Thymus (tissue), 11 donors: Measurements from ENCODE around the gene AUTS2. TPM values are rescaled to one million over a fixed set of nuclear protein-coding genes. Genes with fewer than 3 reads are reported as not detected.

ENCODE experiments used
- DNase-seq, 9 donors: peaks; one replicate each; pipeline ENCODE4 v3.0.0-alpha.2; 2013; ENCODE audit warnings: low spot score in 9 of 9, low read depth in 6 of 9, missing footprints in 1 of 9
- H3K27ac ChIP-seq, 2 donors: one replicate each; pipeline ENCODE4 v1.5.1; 2013; ENCODE audit warnings: control low read depth in 1 of 2, low read depth in 1 of 2, low read length in 1 of 2, mild to moderate bottlenecking in 1 of 2, moderate library complexity in 1 of 2
- H3K27me3 ChIP-seq, 2 donors: one replicate each; pipeline ENCODE4 v1.5.1; 2013; ENCODE audit warnings: low read length in 1 of 2; ENCODE audit not compliant: control insufficient read depth in 2 of 2, insufficient read depth in 1 of 2
- H3K36me3 ChIP-seq, 2 donors: one replicate each; pipeline ENCODE4 v1.5.1; 2013; ENCODE audit warnings: low read length in 1 of 2, mild to moderate bottlenecking in 1 of 2, moderate library complexity in 1 of 2; ENCODE audit not compliant: control insufficient read depth in 2 of 2, insufficient read depth in 2 of 2
- H3K4me1 ChIP-seq, 2 donors: one replicate each; pipeline ENCODE4 v1.5.1; 2013; ENCODE audit warnings: low read length in 2 of 2; ENCODE audit not compliant: control insufficient read depth in 2 of 2, insufficient read depth in 2 of 2
- H3K4me3 ChIP-seq, 2 donors: one replicate each; pipeline ENCODE4 v1.5.1; 2013; ENCODE audit warnings: low read length in 2 of 2, control low read depth in 1 of 2, mild to moderate bottlenecking in 1 of 2
- H3K9me3 ChIP-seq, 2 donors: one replicate each; pipeline ENCODE4 v1.5.1; 2013; ENCODE audit warnings: low read length in 1 of 2, mild to moderate bottlenecking in 1 of 2; ENCODE audit not compliant: control insufficient read depth in 2 of 2, insufficient read depth in 1 of 2
- WGBS: extraction: QIAGEN DNeasy Blood & Tissue Kit; methylation state at CpG from one replicate; pipeline ENCODE4 v1.1.7; 2013; 5-methylcytosine and 5-hydroxymethylcytosine counted together
- polyA plus RNA-seq: library from polyadenylated mRNA; stranded (reverse); fragments of 200-250 nt; gene quantifications from one replicate; pipeline ENCODE4 v1.2.3, GENCODE V29; 2013
- total RNA-seq: library from RNA; stranded (reverse); fragments of 120-200 nt; gene quantifications from one replicate; pipeline ENCODE4 v1.2.4, GENCODE V29; 2013
- donor health status: healthy.

Gene AUTS2
- total and polyA plus RNA-seq, 2 donors = 9.2 to 17.1 TPM

- DNase-seq = peak in 3 of 9 donors; percentile 15 to 57 (median 32)
These were observed 1178.4 kb downstream of the AUTS2 start for GRCh38 chr7:70776627-70777101.

GRCh38 chr7:70777251-70777650 lies 1179.0 kb downstream of the AUTS2 start:
- H3K4me3 ChIP-seq = no peak overlapping the region
- H3K27ac ChIP-seq = no peak overlapping the region
- H3K36me3 ChIP-seq = peaks cover 14 to 39% of the 10 kb centered on the region in 2 donors
- H3K4me1 ChIP-seq = peaks cover 17 to 37% of the 10 kb centered on the region in 2 donors
- no peaks in the 10 kb centered on the region for H3K27me3 ChIP-seq
- no peak for DNase-seq
- no peaks in the 10 kb centered on the region for H3K9me3 ChIP-seq

More at GRCh38 chr7:70776627-70777101, 1178.4 kb downstream of the AUTS2 start:
- Histone ChIP-seq H3K36me3 (peaks cover 17 to 38% of the 10 kb centered on the region in 2 donors), H3K4me1 (peaks cover 17 to 37% of the 10 kb centered on the region in 2 donors), H3K4me3 (no peak overlapping the region), H3K27me3 (no peaks in the 10 kb centered on the region), H3K27ac (no peak overlapping the region), H3K9me3 (no peaks in the 10 kb centered on the region)
- WGBS = 20% methylated on average over 7 of the region's 7 CpGs

GRCh38 chr7:70778585-70778984 lies 1180.3 kb downstream of the AUTS2 start:
- WGBS = 11% methylated on average over 3 of the region's 3 CpGs
- DNase-seq = peak in 5 of 9 donors; percentile 12 to 63 (median 30)
- H3K27ac ChIP-seq = no peak overlapping the region
- H3K9me3 ChIP-seq = no peaks in the 10 kb centered on the region
- peaks cover 17 to 37% of the 10 kb centered on the region in 2 donors for H3K4me1 ChIP-seq
- peaks cover 14 to 33% of the 10 kb centered on the region in 2 donors for H3K36me3 ChIP-seq
- no peak overlapping the region for H3K4me3 ChIP-seq
- no peaks in the 10 kb centered on the region for H3K27me3 ChIP-seq

GRCh38 chr7:70779321-70779720 lies 1181.0 kb downstream of the AUTS2 start:
- H3K9me3 ChIP-seq = no peaks in the 10 kb centered on the region
- no peaks in the 10 kb centered on the region for H3K27me3 ChIP-seq
- no peak overlapping the region for H3K27ac ChIP-seq
- peak in 1 of 9 donors; percentile 25 for DNase-seq
- H3K4me3 ChIP-seq = no peak overlapping the region
- peaks cover 8 to 34% of the 10 kb centered on the region in 2 donors for H3K36me3 ChIP-seq
- WGBS = 47% methylated on average over 7 of the region's 7 CpGs
- H3K4me1 ChIP-seq = peaks cover 17 to 37% of the 10 kb centered on the region in 2 donors

- no peak overlapping the region for H3K27ac ChIP-seq
- no peaks in the 10 kb centered on the region for H3K9me3 ChIP-seq
- no peaks in the 10 kb centered on the region for H3K27me3 ChIP-seq
- DNase-seq = no peak
- peaks cover 27 to 56% of the 10 kb centered on the region in 2 donors for H3K36me3 ChIP-seq
- peaks cover 15 to 24% of the 10 kb centered on the region in 2 donors for H3K4me1 ChIP-seq
- no peak overlapping the region for H3K4me3 ChIP-seq
- WGBS = 98% methylated on average over 11 of the region's 11 CpGs
These were observed 1183.6 kb downstream of the AUTS2 start for GRCh38 chr7:70781922-70782311.

- Histone ChIP-seq H3K4me1 (peaks cover 13 to 17% of the 10 kb centered on the region in 2 donors), H3K27me3 (no peaks in the 10 kb centered on the region), H3K36me3 (peaks cover 26 to 61% of the 10 kb centered on the region in 2 donors), H3K27ac (no peak overlapping the region), H3K4me3 (no peak overlapping the region), H3K9me3 (no peaks in the 10 kb centered on the region)
- WGBS = 96% methylated on average over 1 of the region's 1 CpG
- no peak for DNase-seq
These were observed 1184.5 kb downstream of the AUTS2 start for GRCh38 chr7:70782796-70783195.

DNA sequence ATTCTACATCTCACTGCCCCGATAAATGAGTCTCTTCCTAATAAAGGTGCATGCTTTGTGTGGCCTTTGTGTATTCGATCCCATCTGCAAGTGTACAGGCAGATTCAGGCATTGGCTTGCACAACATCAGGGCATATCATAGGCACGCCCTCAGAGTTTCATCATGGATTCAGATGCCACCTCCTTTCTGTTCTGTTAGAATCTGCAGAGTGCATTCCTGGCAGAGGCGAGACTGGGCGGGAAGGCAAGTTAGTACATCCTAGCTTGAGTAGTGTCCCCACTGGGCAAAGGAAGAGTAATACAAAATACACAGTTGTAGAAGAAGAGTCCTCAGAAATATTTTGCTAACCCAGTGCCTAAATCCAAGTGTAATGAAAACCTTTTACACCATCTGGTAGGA lies 1187.2 kb downstream of the AUTS2 start:
- H3K27me3 ChIP-seq = no peaks in the 10 kb centered on the region
- H3K36me3 ChIP-seq = peaks cover 38 to 72% of the 10 kb centered on the region in 2 donors
- no peaks in the 10 kb centered on the region for H3K4me1 ChIP-seq
- DNase-seq = no peak
- peaks cover 0 to 1% of the 10 kb centered on the region in 2 donors for H3K9me3 ChIP-seq
- no peak overlapping the region for H3K4me3 ChIP-seq
- H3K27ac ChIP-seq = no peak overlapping the region
- 98% methylated on average over 5 of the region's 5 CpGs for WGBS

DNA sequence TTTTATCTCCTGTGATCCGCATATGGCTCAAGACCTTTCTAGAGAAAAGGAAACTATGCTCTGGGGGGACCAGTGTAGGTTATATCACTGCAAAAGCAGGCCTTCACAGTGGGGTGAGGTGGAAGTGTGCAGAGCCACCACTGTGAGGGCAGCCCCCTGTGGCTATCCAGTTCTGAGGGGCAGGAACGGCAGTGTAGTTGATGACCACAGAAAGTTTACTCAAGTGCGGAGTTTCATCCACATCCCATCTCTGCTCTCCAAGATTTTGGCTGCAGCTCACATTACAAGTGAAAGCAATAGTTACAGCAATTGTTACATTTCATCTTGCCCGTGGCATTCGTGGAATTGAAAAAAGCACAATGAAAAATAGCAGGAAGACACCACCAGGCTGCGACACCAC lies 1187.8 kb downstream of the AUTS2 start:
- no peaks in the 10 kb centered on the region for H3K27me3 ChIP-seq
- peaks cover 0 to 1% of the 10 kb centered on the region in 2 donors for H3K9me3 ChIP-seq
- no peak overlapping the region for H3K4me3 ChIP-seq
- no peak overlapping the region for H3K27ac ChIP-seq
- peaks cover 42 to 79% of the 10 kb centered on the region in 2 donors for H3K36me3 ChIP-seq
- H3K4me1 ChIP-seq = no peaks in the 10 kb centered on the region
- 95% methylated on average over 6 of the region's 6 CpGs for WGBS
- DNase-seq = no peak

DNA sequence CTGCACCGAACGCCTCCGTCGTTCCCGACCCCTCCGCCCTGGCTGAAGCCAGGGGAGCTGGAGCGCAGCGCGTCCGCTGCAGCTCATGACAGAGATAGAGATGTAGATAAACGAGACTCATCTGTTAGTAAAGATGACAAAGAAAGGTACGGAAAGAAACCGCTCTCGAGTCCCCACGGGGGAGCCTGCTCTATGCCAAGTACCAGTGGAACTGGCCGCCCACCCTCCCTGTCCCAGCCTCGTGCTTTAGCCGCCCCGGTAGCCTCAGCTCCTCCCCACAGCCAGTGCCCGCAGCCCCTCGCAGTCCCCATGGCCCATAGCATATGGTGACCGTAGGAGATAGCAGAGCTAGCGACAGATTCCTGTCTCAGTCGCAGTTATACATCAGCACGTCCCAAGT lies 1189.0 kb downstream of the AUTS2 start:
- Histone ChIP-seq H3K4me3 (no peak overlapping the region), H3K36me3 (peaks cover 43 to 74% of the 10 kb centered on the region in 2 donors), H3K27ac (no peak overlapping the region), H3K27me3 (no peaks in the 10 kb centered on the region), H3K9me3 (peaks cover 0 to 1% of the 10 kb centered on the region in 2 donors), H3K4me1 (no peaks in the 10 kb centered on the region)
- no peak for DNase-seq
- WGBS = 98% methylated on average over 25 of the region's 25 CpGs
